Smooth muscle cell of bladder (primary cell): ENCODE measurements around the gene FRS2. TPM values are rescaled to one million over a fixed set of nuclear protein-coding genes. Genes with fewer than 3 reads are reported as not detected.

Experiments used
- total RNA-seq: library from RNA; depleted of rRNA; stranded (reverse); fragments of >200 nt; gene quantifications from 2 replicates; pipeline ENCODE4 v1.2.3, GENCODE V29; 2014

Gene FRS2, protein sequence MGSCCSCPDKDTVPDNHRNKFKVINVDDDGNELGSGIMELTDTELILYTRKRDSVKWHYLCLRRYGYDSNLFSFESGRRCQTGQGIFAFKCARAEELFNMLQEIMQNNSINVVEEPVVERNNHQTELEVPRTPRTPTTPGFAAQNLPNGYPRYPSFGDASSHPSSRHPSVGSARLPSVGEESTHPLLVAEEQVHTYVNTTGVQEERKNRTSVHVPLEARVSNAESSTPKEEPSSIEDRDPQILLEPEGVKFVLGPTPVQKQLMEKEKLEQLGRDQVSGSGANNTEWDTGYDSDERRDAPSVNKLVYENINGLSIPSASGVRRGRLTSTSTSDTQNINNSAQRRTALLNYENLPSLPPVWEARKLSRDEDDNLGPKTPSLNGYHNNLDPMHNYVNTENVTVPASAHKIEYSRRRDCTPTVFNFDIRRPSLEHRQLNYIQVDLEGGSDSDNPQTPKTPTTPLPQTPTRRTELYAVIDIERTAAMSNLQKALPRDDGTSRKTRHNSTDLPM
- 28.4 and 31.7 TPM in 2 replicates for total RNA-seq

DNA sequence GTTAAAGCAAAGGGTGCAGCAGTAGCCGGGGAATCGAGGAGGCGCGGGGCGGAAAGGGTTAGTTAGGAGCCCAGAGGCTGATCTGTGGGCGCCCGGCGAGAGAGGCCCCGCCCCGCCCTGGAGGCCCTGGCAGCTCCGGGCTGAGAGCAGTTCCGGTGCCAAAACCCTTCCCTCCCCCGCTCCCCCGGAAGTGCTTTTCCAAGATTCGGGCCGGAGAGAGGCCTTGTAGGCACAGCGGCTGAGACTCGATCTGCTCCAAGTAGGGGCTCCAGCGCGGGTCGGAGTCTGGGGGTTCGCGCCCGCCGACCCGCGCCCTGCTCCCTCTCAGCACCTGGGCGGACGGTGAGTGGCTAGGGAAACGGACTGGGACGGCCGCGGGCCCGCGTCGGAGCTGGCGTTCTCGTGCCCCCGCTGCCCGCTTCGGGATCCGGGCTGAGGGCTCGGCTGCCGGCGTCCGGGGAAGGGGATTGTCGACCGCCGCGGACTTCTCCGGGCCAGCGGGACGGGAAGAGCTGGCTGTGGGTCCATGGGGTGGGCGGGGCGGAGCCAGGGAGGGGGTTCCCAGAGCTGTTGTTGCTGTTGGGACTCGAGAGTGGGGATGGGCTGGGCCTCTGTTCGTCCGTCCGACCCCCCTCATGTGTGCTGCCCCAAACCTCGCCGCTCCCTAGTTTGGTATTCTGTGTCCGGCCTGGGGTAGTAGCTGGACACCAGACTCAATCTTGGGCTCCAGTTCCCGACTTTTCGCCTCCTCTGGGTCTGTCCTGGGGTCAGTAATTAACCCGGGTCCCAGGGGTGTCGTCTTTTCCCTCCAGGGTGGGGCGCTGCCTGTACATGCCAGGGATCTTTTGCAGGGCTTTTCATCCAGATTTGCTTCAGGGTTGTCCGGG is at the start of gene FRS2:
FRS2 (plus strand) TSS at position 200 of the 887 bp plus-strand sequence. CDS start 98,643 bp downstream, outside the sequence.

DNA sequence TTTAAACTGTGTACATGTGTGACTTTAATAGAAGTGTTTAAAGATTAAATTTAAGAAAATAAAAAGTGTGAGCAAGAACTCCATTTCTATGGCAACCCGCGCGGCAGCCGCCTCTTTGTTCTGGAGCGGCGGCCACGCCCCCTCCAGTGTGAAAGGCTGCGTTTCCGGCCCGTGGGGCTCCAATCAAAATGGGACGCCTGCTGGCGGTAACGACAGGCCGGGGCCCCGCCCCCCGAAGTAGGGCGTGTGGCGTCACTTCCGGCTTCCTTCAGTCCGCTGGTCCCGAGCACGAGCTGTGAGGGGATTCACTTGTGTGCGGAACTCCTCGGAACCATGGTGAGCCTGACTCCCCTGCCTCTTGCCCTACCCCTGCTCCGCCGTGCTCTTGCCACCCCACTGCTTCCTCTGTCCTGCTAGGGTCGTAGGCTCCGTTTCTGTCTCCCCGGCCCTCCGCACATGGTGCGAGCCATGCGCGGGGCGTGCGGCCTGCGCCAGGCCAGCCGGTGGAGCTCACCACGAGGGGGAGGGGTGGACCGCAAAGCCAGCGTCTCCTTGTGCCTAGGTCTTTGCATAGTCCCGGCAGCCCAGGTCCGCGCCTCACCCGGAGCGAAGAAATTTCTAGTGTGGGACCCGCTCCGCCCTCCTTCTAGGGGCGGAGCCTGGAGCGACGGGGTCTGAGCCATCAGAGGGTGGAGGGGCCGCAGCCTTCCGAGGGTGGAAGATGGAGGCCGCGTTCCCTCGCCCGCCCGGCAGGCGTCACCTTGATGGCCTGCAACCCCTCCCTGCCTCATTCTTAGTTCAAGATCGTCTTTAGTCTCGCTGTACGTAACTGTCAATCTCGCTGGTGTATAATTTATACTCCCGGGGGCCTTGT is 115.2 kb downstream of the FRS2 start, which contains the start of gene CCT2:
CCT2 (plus strand) TSS at position 271 of the 874 bp plus-strand sequence; CDS start at position 334, 63 bp downstream.

DNA sequence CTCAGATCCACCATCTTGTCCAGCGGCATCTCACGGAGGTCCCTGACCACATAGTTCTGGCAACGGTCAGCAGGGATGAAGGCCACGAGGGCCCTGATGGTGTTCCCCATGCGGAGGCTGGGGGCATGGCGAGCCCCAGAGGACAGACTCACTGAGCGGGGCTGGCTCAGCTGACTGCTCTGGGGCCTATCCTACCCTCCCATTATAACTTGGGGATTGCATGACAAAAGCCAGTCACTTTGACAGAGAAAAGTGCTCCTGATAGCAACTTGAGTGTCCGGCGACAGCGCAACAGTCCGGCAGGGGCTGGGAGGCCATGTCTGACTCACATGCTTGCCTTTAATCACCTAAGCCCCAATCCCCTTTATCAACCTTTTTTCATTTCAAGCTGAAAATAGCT is 140.5 kb downstream of the FRS2 start, which contains the start of gene LRRC10:
LRRC10 (minus strand) TSS at position 179 of the 400 bp plus-strand sequence; CDS start at position 110, 69 bp downstream.

Other genes starting within 250 kb of the FRS2 start
- gene CPSF6, start 230.8 kb upstream of the FRS2 start, total RNA-seq = 20.5 and 25.3 TPM in 2 replicates
- gene LYZ, start 122.0 kb upstream of the FRS2 start, total RNA-seq = 0.09 TPM in 1 of 2 replicates, not detected in the other
- 8.8 and 9.0 TPM in 2 replicates for gene YEATS4, start 110.6 kb upstream of the FRS2 start, total RNA-seq
- 153 and 156 TPM in 2 replicates for gene CCT2, start 115.1 kb downstream of the FRS2 start, total RNA-seq
- gene LRRC10, start 140.5 kb downstream of the FRS2 start, total RNA-seq = under 0.01 TPM in 1 of 2 replicates, not detected in the other
- not detected in 2 replicates for gene BEST3, start 228.9 kb downstream of the FRS2 start, total RNA-seq